HepG2 (cell line): ENCODE data around the gene MYBPC2. TPM values are rescaled to one million over a fixed set of nuclear protein-coding genes. Genes with fewer than 3 reads are reported as not detected.

Experiments
- ATAC-seq: fragments of 200-7000 bp; cut with Tn5 transposase; 3 replicates; pipeline ENCODE4 v1.9.1; 2020; ENCODE audit warnings: mild to moderate bottlenecking, moderate library complexity
- BruUV-seq: library from RNA; stranded (reverse); fragments of 400-500 nt; replicated peaks from 2 replicates; lab custom pipeline; 2021; lab: Mats Ljungman, UMichigan
- CTCF ChIA-PET: fragments of 300-600 bp; formaldehyde crosslinking; extraction: SDS; loops from one replicate; lab custom pipeline; 2021; ENCODE audit warnings: low total read pairs, inconsistent platforms, low intra/inter-chr PET ratio; lab: Yijun Ruan, JAX
- POLR2A ChIA-PET: fragments of 350-600 bp; sonication (Branson Sonifier 250); formaldehyde crosslinking; loops from one replicate; lab custom pipeline; 2020; ENCODE audit warnings: antibody characterized with exemption, inconsistent platforms; lab: Yijun Ruan, JAX
- DNase-seq: peaks from one replicate; pipeline ENCODE4 v3.0.0-alpha.2; 2015; ENCODE audit warnings: low spot score
- FAIRE-seq: peaks from 3 replicates; lab custom pipeline; 2011; peaks lifted over from hg19 to GRCh38; lab: Jason Lieb, UNC
- H2AFZ ChIP-seq: one replicate; pipeline ENCODE4 v1.6.1; 2011; ENCODE audit warnings: low read length, inconsistent platforms
- H3K27ac ChIP-seq: fragments of 300-600 bp; 3 replicates; pipeline ENCODE4 v1.8.0; 2011; ENCODE audit warnings: mixed run types, mild to moderate bottlenecking, mixed read lengths, low read length, inconsistent platforms; ENCODE audit not compliant: insufficient read depth; ENCODE audit errors: extremely low read length
- H3K27me3 ChIP-seq, 2 experiments: fragments of 200-600 bp in 1 of 2; 2 replicates in 1 of 2; 3 replicates in 1 of 2; pipeline versions ENCODE4 v1.6.0 to v1.8.0; 2011; ENCODE audit warnings: low read length in 2 of 2, mild to moderate bottlenecking in 2 of 2, moderate library complexity in 2 of 2, inconsistent platforms in 1 of 2; ENCODE audit not compliant: insufficient read depth in 2 of 2, control insufficient read depth in 1 of 2
- H3K36me3 ChIP-seq, 2 experiments: fragments of 200-600 bp in 1 of 2; replicated peaks in 1 of 2; 2 replicates in 1 of 2; 3 replicates in 1 of 2; pipeline versions ENCODE4 v1.5.1 to v1.8.0; 2011; ENCODE audit warnings: low read length in 2 of 2, inconsistent platforms in 1 of 2; ENCODE audit not compliant: insufficient read depth in 2 of 2, control insufficient read depth in 1 of 2
- H3K4me1 ChIP-seq: 2 replicates; pipeline ENCODE4 v1.5.1; 2012; ENCODE audit warnings: low read length, inconsistent platforms; ENCODE audit not compliant: insufficient read depth
- H3K4me2 ChIP-seq: 2 replicates; pipeline ENCODE4 v1.6.0; 2011; ENCODE audit warnings: low read depth, low read length, inconsistent platforms
- H3K4me3 ChIP-seq, 3 experiments: fragments of 200-600 bp in 1 of 3; sonication (generic), shearing (Covaris generic) in 1 of 3; replicated peaks in 1 of 3; 2 replicates each; pipeline ENCODE4 v1.5.1; 2011 to 2016; ENCODE audit warnings: low read length in 3 of 3, inconsistent platforms in 2 of 3, low read depth in 2 of 3, mild to moderate bottlenecking in 2 of 3, control low read depth in 1 of 3, mixed read lengths in 1 of 3; ENCODE audit not compliant: insufficient read depth in 1 of 3
- H3K79me2 ChIP-seq: one replicate; pipeline ENCODE4 v1.6.1; 2011; ENCODE audit warnings: low read length, inconsistent platforms; ENCODE audit not compliant: insufficient read depth
- H3K9ac ChIP-seq: 2 replicates; pipeline ENCODE4 v1.6.0; 2011; ENCODE audit warnings: mild to moderate bottlenecking, low read depth, low read length, inconsistent platforms; ENCODE audit not compliant: insufficient read depth
- H3K9me3 ChIP-seq: 2 replicates; pipeline ENCODE4 v1.5.1; 2012; ENCODE audit warnings: mild to moderate bottlenecking, low read length
- H4K20me1 ChIP-seq: 2 replicates; pipeline ENCODE4 v1.6.0; 2011; ENCODE audit warnings: inconsistent platforms, mild to moderate bottlenecking, low read length, moderate library complexity; ENCODE audit not compliant: insufficient read depth
- EHMT2 ChIP-seq: fragments of 200-600 bp; sonication (generic); IDR thresholded peaks from 2 replicates; pipeline ENCODE4 v1.7.0; 2017; ENCODE audit warnings: antibody characterized with exemption, low read depth, low read length, borderline replicate concordance
- RFX3 ChIP-seq: IDR thresholded peaks from 2 replicates; pipeline ENCODE4 v1.6.1; 2016; ENCODE audit warnings: missing biosample characterization, missing genetic modification reagents
- ZNF768 ChIP-seq: sonication (generic); formaldehyde crosslinking; IDR thresholded peaks from 2 replicates; pipeline ENCODE4 v1.4.0; 2020; ENCODE audit warnings: missing genetic modification reagents
- ZSCAN12 ChIP-seq: sonication (generic); formaldehyde crosslinking; IDR thresholded peaks from 2 replicates; pipeline ENCODE4 v1.9.0; 2021; ENCODE audit warnings: mild to moderate bottlenecking, missing genetic modification reagents
- WGBS: methylation state at CpG from one replicate; pipeline ENCODE4 v1.1.6; 2017; ENCODE audit warnings: low lambda C conversion rate; 5-methylcytosine and 5-hydroxymethylcytosine counted together
- in situ Hi-C: cut with HindIII; loops from 2 replicates; pipeline ENCODE4 v1.10.0; 2017; ENCODE audit warnings: low pct_unique_long_range_greater_than_20kb; ENCODE audit not compliant: extremely low pct_ligation_motif_present
- intact Hi-C: fragments of 100-400 bp; cut with micrococcal nuclease; formaldehyde crosslinking; loops from one replicate; pipeline ENCODE4 v1.10.0; 2022; ENCODE audit not compliant: unreplicated experiment
- polyA plus RNA-seq, 8 experiments: library from polyadenylated mRNA; depleted of rRNA in 3 of 8; stranded (reverse) in 7 of 8; unstranded in 1 of 8; fragments of >200 nt; fragmentation: Illumina TruSeq in 4 of 8; extraction: Trizol in 4 of 8; gene quantifications; 2 replicates each; pipeline versions ENCODE4 v1.2.1 to v1.2.3, GENCODE V29; 2011 to 2016; ENCODE audit warnings: low read depth in 4 of 8, missing spikeins in 1 of 8, mixed read lengths in 1 of 8; ENCODE audit not compliant: insufficient read depth in 1 of 8
- total RNA-seq, 5 experiments: library from RNA; depleted of rRNA; stranded (reverse); fragments of >200 nt; fragmentation: Illumina TruSeq; extraction: Trizol; gene quantifications; 2 replicates each; pipeline ENCODE4 v1.2.3, GENCODE V29; 2016; ENCODE audit warnings: low read depth in 1 of 5
- TF ChIP-seq, protein P1 (sequence below): sonication (generic); formaldehyde crosslinking; IDR thresholded peaks from 2 replicates; pipeline ENCODE4 v1.8.0; 2022; ENCODE audit warnings: missing genetic modification reagents, mild to moderate bottlenecking, moderate library complexity, borderline replicate concordance
- TF ChIP-seq, protein P2 (sequence below): sonication (generic); formaldehyde crosslinking; IDR thresholded peaks from 2 replicates; pipeline ENCODE4 v1.4.0; 2020; ENCODE audit warnings: mild to moderate bottlenecking, low read depth, missing genetic modification reagents
- TF ChIP-seq, protein P3 (sequence below): fragments of 450-650 bp; IDR thresholded peaks from 2 replicates; pipeline ENCODE4 v1.6.1; 2016

MYBPC2 gene
- total and polyA plus RNA-seq, 2 of the 13 experiments (the other 11 are each of a cell fraction or from before 2014, with no cell fraction given) = not detected

DNA sequence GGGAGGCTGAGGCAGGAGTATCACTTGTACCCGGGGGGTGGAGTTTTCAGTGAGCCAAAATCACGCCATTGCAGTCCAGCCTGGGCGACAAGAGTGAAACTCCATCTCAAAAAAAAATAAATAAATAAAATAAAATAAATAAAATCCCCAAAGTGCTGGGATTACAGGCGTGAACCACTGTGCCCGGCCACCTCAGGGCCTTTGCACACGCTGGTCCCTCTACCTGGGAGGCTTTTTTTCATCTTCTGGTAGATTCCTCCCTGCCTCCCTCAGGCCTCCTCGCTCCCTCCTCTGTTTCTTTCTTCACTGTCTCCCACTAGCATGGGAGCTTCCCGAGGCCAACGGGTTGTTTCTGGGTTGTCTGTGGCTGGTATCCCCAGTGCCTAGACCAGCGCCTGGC, 15.1 kb downstream of the MYBPC2 start (continued):
- TF ChIP-seq ZSCAN12 (CRISPR knock-in tag) (no peak), ZNF768 (no peak), RFX3 (CRISPR knock-in tag) (no peak), EHMT2 (no peak)
- TF ChIP-seq, protein P1, sequence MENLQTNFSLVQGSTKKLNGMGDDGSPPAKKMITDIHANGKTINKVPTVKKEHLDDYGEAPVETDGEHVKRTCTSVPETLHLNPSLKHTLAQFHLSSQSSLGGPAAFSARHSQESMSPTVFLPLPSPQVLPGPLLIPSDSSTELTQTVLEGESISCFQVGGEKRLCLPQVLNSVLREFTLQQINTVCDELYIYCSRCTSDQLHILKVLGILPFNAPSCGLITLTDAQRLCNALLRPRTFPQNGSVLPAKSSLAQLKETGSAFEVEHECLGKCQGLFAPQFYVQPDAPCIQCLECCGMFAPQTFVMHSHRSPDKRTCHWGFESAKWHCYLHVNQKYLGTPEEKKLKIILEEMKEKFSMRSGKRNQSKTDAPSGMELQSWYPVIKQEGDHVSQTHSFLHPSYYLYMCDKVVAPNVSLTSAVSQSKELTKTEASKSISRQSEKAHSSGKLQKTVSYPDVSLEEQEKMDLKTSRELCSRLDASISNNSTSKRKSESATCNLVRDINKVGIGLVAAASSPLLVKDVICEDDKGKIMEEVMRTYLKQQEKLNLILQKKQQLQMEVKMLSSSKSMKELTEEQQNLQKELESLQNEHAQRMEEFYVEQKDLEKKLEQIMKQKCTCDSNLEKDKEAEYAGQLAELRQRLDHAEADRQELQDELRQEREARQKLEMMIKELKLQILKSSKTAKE (CRISPR knock-in tag) = no peak

DNA sequence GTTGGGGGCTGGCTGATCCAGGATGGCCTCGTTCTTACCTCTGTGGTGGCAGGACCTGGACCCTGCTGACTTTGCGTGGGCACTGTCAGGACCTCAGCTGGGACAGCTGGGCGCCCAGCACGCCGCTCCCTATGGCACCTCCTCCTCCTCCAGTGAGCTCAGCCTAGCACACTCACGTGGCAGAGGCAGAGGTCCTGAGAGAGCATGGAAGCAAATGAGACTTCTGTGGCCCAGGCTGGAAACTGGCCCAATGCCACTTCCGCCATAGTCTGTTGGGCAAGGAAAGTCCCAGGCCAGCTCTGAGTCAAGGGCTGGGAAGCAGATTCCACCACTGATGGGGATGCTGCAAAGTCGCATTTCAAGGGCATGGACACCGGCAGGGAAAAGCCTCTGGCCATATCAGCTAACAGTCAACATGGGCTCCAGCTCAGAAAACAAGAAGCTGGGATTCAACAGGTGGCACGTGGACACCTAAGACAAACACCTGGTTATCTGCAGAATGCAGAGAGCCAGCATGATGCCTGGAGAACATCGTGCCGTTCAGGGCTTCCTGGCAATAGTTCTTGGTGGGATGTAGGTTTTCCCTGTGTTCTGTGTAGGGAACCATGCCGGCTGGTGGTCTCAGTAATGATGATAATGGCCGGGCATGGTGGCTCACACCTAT, 16.7 kb downstream of the MYBPC2 start:
- ATAC-seq (no peak), FAIRE-seq (no peak), DNase-seq (no peak)
- no peaks in the 10 kb centered on the region for H3K79me2 ChIP-seq
- H4K20me1 ChIP-seq = no peaks in the 10 kb centered on the region
- BruUV-seq = no TSS peak
- WGBS = 15% methylated on average over 4 of the region's 14 CpGs
- H3K36me3 ChIP-seq = no peaks in the 10 kb centered on the region
- no peak overlapping the region for H3K9ac ChIP-seq
- in situ Hi-C loops (no loop called here), intact Hi-C loops (no loop called here)
- ChIA-PET POLR2A (no interaction called here), CTCF (no interaction called here)
- no peak overlapping the region for H3K4me3 ChIP-seq
- no peak overlapping the region for H2AFZ ChIP-seq
- H3K4me1 ChIP-seq = no peaks in the 10 kb centered on the region
- H3K27ac ChIP-seq = no peak overlapping the region
- TF ChIP-seq, protein P2, sequence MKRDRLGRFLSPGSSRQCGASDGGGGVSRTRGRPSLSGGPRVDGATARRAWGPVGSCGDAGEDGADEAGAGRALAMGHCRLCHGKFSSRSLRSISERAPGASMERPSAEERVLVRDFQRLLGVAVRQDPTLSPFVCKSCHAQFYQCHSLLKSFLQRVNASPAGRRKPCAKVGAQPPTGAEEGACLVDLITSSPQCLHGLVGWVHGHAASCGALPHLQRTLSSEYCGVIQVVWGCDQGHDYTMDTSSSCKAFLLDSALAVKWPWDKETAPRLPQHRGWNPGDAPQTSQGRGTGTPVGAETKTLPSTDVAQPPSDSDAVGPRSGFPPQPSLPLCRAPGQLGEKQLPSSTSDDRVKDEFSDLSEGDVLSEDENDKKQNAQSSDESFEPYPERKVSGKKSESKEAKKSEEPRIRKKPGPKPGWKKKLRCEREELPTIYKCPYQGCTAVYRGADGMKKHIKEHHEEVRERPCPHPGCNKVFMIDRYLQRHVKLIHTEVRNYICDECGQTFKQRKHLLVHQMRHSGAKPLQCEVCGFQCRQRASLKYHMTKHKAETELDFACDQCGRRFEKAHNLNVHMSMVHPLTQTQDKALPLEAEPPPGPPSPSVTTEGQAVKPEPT (CRISPR knock-in tag) = no peak
- TF ChIP-seq, protein P3, sequence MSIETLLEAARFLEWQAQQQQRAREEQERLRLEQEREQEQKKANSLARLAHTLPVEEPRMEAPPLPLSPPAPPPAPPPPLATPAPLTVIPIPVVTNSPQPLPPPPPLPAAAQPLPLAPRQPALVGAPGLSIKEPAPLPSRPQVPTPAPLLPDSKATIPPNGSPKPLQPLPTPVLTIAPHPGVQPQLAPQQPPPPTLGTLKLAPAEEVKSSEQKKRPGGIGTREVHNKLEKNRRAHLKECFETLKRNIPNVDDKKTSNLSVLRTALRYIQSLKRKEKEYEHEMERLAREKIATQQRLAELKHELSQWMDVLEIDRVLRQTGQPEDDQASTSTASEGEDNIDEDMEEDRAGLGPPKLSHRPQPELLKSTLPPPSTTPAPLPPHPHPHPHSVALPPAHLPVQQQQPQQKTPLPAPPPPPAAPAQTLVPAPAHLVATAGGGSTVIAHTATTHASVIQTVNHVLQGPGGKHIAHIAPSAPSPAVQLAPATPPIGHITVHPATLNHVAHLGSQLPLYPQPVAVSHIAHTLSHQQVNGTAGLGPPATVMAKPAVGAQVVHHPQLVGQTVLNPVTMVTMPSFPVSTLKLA = peak; percentile 81
- no peaks in the 10 kb centered on the region for H3K9me3 ChIP-seq
- H3K4me2 ChIP-seq = no peak overlapping the region
- H3K27me3 ChIP-seq = peaks cover 1 to 11% of the 10 kb centered on the region in 2 experiments; a peak in 2 of 5 replicates
